Kidney capillary endothelial cell (primary cell): ENCODE results near the gene PCDHB6.
"Not testable (repeated sequence)": the region's sequence is repeated elsewhere in the genome, so short reads cannot be mapped to it uniquely, and the experiment has no call there.

Source experiments
- DNase-seq: peaks from one replicate; pipeline ENCODE4 v3.0.0-alpha.2; 2018; ENCODE audit warnings: low spot score

Gene PCDHB6

DNA sequence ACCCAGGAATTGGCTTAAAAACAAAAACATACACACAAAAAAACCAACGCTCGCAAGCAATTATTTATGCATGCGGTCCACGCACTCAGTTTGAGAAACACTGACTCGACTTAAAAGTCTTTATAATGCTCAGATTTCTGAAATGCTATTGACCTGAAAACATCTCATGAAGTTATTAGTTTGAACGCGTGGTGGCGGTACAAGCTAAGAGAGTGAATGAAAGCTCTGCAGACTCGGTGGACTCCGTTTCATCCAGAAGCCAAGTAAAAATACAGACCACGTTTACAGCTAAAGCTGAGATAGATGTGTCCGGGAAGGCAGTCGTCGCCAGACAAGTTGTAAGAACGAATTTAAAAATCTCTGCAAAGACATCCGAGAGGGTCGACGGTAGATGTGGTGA, at the start of gene PCDHB6:
Gene PCDHB6 (plus strand): TSS at position 246 of the 400 bp plus-strand sequence. CDS start 201 bp downstream, outside the sequence.
- peak; percentile 0 for DNase-seq

DNA sequence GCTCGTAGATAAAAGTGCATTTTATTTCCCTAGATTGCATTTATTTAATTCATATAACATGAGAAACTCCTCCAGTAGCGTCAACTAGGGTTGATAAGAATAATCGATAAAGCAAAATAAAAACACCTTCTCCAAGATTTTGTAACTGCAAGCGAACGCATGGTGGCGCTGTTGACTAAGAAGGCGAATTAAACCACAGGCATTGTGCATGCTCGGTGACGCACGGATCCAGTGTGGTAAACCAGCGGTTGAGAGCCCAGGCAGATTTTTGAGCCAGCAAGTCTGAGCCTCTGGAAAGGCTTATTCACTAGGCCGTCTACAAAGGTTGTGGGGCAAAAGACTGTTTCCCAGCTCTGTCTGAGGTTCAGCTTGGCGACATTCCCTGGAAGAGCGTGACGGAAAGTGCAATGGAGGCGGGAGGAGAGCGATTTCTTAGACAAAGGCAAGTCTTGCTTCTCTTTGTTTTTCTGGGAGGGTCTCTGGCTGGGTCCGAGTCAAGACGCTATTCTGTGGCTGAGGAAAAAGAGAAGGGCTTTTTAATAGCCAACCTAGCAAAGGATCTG, 49.5 kb upstream of the PCDHB6 start, which contains the start of gene PCDHB3:
Gene PCDHB3 (plus strand): TSS at position 231 of the 563 bp plus-strand sequence. CDS start 177 bp downstream, at position 408.
- DNase-seq: no peak

- no peak for DNase-seq
Measured at GRCh38 chr5:141101059-141101458, 48.8 kb upstream of the PCDHB6 start.

DNA sequence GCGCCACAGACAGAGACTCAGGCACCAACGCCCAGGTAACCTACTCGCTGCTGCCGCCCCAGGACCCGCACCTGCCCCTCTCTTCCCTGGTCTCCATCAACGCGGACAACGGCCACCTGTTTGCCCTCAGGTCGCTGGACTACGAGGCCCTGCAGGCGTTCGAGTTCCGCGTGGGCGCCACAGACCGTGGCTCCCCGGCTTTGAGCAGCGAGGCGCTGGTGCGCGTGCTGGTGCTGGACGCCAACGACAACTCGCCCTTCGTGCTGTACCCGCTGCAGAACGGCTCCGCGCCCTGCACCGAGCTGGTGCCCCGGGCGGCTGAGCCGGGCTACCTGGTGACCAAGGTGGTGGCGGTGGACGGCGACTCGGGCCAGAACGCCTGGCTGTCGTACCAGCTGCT, 47.8 kb upstream of the PCDHB6 start:
- not testable (repeated sequence) for DNase-seq

- not testable (repeated sequence) for DNase-seq
Measured at GRCh38 chr5:141102471-141102870, 47.4 kb upstream of the PCDHB6 start.

DNA sequence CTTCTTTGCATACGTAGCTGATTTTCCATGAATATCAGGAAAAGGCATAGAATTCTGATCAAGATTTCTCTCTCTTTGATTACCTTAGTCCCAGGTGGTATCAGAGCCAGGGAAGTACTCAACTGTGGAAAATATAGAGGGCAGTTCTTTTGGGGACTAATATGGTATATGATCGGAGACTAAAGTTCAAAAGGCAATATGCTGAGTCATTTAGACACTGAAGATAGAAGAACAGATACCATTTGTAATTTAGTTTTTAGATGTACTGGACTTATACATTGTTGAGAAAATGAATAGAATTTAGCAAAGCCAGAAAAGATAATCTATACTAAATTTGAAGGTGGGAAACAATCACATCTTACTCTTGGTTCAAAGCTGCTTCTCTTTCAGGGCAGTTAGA, 44.5 kb upstream of the PCDHB6 start:
- no peak for DNase-seq

- no peak for DNase-seq
Measured at GRCh38 chr5:141119250-141119649, 30.6 kb upstream of the PCDHB6 start.

DNA sequence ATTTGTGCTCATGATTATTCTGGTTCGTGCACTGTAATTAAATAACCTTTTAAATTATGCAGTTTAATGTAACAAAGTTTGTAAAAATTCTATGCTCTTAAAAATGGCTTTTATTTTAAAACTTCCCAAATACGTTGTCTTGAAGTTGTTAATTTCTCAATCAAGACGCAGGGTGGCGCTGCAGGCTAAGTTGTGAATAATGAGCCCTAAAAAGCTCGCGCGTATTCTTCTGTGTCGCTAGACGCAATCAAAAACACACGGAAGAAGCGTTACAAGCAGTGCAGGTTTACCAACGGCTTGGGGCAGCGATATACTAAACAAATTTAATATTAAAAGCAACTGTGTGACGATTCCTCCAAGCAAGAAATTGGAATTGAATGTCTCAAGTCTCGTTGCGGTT, 28.3 kb upstream of the PCDHB6 start, which contains the start of gene PCDHB4:
Gene PCDHB4 (plus strand): TSS at position 256 of the 400 bp plus-strand sequence. CDS start 181 bp downstream, outside the sequence.
- no peak for DNase-seq

- DNase-seq: no peak
Measured at GRCh38 chr5:141121985-141122384, 27.9 kb upstream of the PCDHB6 start.

DNA sequence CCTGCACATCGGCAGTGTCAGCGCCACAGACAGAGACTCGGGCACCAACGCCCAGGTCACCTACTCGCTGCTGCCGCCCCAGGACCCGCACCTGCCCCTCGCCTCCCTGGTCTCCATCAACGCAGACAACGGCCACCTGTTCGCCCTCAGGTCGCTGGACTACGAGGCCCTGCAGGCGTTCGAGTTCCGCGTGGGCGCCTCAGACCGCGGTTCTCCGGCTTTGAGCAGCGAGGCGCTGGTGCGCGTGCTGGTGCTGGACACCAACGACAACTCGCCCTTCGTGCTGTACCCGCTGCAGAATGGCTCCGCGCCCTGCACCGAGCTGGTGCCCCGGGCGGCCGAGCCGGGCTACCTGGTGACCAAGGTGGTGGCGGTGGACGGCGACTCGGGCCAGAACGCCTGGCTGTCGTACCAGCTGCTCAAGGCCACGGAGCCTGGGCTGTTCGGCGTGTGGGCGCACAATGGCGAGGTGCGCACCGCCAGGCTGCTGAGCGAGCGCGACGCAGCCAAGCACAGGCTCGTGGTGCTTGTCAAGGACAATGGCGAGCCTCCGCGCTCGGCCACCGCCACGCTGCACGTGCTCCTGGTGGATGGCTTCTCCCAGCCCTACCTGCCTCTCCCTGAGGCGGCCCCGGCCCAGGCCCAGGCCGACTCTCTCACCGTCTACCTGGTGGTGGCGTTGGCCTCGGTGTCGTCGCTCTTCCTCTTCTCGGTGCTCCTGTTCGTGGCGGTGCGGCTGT, 26.3 kb upstream of the PCDHB6 start:
- DNase-seq: not testable (repeated sequence)

DNA sequence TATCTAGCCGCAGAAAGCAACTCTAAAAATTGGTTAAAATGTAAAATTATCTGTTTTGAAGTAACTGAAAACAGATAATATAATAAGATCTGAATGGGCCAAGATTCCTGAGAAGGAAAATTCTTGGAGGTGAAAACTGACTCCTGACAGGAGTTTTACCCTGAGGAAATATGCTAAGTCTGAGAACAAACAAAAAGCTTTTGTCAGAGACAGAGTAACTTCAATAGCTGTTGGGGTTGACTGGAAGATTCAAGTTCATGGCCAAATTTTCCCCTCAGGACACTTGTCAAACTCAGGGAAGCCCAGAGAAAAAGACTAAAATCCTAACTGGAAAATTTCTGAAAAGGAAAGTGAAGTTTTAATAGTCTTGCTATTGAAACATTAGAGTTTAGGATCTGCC, 22.6 kb upstream of the PCDHB6 start:
- DNase-seq: no peak

GRCh38 chr5:141135030-141135717, 14.7 kb upstream of the PCDHB6 start, which contains the start of gene PCDHB5:
TSS of gene PCDHB5 (plus strand) at chr5:141135206. CDS start at chr5:141135435, 229 bp downstream.
- no peak for DNase-seq

DNA sequence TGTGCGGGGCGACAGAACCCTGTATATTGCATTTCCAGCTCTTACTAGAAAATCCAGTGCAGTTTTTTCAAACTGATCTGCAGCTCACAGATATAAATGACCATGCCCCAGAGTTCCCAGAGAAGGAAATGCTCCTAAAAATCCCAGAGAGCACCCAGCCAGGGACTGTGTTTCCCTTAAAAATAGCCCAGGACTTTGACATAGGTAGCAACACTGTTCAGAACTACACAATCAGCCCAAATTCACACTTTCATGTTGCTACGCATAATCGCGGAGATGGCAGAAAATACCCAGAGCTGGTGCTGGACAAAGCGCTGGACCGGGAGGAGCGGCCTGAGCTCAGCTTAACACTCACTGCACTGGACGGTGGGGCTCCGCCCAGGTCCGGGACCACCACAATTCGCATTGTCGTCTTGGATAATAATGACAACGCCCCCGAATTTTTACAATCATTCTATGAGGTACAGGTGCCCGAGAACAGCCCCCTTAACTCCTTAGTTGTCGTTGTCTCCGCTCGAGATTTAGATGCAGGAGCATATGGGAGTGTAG, 14.1 kb upstream of the PCDHB6 start:
- DNase-seq: no peak

DNA sequence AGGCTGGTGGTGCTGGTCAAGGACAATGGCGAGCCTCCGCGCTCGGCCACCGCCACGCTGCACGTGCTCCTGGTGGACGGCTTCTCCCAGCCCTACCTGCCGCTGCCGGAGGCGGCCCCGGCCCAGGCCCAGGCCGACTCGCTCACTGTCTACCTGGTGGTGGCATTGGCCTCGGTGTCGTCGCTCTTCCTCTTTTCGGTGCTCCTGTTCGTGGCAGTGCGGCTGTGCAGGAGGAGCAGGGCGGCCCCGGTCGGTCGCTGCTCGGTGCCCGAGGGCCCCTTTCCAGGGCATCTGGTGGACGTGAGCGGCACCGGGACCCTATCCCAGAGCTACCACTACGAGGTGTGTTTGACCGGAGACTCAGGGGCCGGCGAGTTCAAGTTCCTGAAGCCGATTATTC, 12.5 kb upstream of the PCDHB6 start:
- DNase-seq: not testable (repeated sequence)

DNA sequence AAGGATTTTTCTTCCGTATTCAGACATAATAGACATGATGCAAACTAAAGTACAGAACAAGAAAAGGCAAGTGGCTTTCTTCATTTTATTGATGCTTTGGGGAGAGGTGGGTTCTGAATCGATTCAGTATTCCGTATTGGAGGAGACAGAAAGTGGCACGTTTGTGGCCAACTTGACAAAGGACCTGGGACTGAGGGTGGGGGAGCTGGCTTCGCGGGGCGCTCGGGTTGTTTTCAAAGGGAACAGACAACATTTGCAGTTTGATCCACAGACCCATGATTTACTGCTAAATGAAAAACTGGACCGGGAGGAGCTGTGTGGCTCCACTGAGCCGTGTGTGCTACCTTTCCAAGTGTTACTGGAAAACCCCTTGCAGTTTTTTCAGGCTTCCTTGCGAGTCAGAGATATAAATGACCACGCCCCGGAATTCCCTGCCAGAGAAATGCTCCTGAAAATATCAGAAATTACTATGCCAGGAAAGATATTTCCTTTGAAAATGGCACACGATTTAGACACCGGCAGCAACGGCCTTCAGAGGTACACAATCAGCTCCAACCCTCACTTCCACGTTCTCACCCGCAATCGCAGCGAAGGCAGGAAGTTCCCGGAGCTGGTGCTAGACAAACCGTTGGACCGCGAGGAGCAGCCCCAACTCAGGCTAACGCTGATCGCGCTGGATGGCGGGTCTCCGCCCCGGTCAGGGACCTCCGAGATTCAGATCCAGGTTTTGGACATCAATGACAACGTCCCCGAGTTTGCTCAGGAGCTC, 551 bp downstream of the PCDHB6 start:
- DNase-seq: no peak

GRCh38 chr5:141150993-141151325, 1.1 kb downstream of the PCDHB6 start:
- DNase-seq: no peak

DNA sequence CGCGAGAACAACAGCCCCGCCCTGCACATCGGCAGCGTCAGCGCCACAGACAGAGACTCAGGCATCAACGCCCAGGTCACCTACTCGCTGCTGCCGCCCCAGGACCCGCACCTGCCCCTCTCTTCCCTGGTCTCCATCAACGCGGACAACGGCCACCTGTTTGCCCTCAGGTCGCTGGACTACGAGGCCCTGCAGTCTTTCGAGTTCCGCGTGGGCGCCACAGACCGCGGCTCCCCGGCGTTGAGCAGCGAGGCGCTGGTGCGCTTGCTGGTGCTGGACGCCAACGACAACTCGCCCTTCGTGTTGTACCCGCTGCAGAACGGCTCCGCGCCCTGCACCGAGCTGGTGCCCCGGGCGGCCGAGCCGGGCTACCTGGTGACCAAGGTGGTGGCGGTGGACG, 1.8 kb downstream of the PCDHB6 start:
- DNase-seq: not testable (repeated sequence)

DNA sequence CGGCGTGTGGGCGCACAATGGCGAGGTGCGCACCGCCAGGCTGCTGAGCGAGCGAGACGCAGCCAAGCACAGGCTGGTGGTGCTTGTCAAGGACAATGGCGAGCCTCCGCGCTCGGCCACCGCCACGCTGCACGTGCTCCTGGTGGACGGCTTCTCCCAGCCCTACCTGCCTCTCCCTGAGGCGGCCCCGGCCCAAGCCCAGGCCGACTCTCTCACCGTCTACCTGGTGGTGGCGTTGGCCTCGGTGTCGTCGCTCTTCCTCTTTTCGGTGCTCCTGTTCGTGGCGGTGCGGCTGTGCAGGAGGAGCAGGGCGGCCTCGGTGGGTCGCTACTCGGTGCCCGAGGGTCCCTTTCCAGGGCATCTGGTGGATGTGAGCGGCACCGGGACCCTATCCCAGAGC, 2.2 kb downstream of the PCDHB6 start:
- not testable (repeated sequence) for DNase-seq

DNA sequence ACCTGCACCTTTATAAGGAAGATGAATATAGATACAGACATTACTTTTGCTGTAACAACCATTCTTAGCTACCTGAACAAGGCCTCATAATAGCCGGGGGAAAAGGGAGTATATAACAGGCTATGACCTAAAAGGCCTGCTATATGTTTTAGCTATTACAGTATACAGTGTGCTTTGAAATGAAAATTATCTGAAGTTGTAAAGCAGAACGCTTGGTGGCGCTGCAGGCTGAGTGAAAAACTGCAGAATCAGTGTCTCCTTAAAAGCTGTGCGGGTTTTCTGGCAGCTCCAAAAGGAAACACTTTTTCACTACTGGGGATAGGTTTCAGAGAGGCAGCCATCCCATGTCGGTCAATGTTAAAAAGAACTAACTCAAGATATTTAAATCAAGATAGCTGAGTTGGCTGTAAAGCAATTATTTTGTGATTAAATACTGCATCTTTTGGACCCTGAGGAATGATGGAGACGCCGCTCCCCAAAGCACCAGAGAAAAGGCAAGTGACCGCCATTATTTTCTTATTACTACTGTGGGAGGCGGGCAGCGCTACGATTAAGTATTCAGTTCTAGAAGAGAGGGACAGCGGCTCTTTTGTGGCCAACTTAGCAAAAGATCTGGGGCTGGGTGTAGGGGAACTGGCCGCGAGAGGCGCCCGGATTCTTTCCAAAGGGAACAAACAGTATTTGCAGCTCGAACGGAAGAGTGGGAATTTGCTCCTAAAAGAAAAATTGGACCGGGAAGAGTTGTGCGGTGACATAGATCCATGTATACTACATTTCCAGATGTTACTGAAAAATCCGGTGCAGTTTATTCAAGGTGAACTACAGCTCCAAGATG, 5.9 kb downstream of the PCDHB6 start:
- no peak for DNase-seq

GRCh38 chr5:141157356-141157755, 7.5 kb downstream of the PCDHB6 start:
- DNase-seq: not testable (repeated sequence)

- not testable (repeated sequence) for DNase-seq
Measured at GRCh38 chr5:141157901-141158300, 8.0 kb downstream of the PCDHB6 start.
